Activated T-helper 1 cell treated with Interleukin-2 at 50 U/mL for 16 hours (primary cell): Measurements from ENCODE around the gene CANT1.
"Not testable (repeated sequence)": the region's sequence is repeated elsewhere in the genome, so short reads cannot be mapped to it uniquely, and the experiment has no call there.

Experiments
- DNase-seq: peaks from one replicate; pipeline ENCODE4 v3.0.0-alpha.2; 2020; ENCODE audit warnings: low read depth

Gene CANT1

DNA sequence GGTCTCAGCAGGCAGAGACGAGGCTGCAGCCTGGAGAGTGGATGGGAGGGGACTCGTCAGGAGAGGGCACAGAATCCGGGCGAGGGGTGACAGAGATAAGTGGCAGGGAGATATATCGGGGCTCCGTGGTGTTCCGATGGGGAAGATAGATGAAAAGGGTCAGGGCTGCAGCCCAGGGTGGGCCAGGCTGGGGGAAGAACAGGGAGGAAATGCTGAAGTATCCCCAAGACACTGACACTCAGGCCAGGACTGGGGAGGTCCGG lies 32.0 kb downstream of the CANT1 start:
- DNase-seq = no peak

DNA sequence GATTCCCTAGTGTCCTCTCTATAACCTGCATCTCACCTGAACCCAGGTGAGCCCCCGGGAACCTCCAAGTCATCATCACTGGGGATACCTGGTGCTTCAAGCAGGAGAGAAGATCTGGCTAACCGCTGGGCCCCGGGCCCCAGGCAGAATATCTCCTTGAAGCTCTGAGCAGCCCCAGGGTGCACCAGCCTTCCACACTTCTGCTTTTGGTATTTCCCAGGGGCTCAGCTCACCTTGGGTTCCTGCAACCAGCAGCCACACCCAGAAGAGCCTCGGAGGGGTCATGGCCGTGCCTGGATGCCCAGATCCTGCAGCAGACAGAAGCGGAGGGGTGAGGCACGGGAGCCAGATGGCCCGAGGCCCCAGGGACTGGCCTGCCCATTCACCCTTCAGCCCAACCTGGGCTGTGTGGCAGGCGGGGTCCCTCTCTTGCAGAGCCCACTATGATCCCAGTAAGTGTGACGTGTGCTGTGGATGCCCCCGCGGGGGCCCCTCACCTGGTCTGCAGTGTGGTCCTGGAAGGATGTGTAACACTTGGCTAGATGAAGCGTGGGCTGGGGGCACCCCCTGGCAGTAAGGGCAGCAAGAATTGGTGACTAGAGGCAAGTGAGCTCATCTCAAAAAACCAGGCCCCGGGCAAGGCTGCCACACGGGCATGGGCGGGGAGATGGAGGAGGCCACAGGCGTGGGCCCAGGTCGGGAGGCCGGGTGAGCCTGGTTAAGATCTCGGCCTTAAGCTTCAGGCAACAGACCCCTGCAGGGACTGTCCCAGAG lies 32.5 kb downstream of the CANT1 start:
- DNase-seq = no peak

DNA sequence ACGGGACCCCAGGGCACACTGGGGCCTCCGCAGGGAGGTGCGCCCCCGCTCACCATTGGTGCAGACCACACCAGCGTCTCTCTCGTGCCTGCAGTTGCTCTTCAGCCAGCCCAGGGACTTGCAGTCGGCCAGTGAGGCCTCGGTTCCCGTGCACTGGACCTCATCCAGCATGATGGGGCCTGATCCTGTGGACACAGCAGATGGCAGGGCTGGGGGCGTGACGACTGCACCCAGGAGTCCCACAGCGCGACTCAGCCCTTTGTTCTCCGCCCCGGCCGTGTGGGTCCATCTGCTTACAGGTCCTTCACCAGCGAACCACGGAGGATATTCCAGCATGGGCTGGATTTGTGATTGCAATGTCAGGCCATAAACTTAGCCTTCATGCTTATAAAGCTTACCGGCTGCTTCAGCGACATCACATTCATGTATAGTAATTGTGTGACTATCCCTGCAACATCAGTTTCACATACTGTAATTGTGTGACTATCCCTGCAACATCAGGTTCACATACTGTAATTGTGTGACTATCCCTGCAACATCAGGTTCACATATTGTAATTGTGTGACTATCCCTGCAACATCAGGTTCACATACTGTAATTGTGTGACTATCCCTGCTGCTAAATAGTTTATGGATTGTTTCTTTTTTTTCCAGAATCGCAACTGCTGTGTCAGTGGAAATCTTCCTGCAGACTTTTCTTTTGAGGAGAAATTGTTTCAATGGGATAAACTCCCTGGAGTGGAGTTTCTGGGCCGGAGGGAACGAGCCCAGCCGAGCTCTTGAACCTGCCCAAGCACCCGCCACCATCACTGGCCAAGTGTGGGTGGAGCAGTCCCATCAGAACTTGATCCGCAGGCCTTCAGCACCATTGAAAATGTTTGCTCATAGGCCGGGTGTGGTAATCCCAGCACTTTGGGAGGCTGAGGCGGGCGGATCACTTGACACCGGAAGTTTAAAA lies 34.7 kb downstream of the CANT1 start:
- DNase-seq = no peak

DNA sequence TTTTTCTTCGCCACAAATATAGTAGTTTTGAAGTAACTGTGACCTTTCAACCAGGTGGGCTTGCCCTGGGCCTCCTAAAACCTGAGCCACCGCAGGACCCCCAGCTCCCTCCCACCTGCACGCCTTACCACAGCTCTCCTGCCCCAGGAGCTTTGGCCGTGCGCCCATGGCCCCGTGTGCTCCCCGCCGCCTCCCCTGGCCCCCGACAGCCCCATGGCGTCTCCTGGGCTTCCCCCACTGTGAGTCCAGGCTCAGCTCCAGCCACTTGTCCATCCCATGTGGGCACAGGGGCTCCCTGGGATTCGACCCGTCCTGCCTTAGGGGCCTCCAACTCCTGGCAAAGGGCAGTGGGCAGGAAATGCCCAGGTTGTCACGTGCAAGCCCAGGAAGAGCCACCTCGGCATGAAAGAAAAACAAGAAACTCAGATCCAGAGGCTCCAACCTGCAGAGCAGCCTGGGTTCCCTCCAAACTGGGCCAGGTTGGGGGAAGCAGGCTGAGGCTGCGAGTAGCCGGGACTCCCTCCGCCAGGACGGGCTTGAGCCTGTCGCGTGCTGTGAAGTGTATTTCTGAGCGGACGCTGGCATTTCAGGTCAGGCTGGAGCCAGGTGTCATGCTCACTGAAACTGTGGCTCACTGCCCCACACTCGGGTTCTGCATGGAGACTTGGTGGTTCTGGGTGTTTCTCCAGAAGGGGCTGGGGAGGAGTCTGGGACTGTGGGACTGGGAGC lies 35.6 kb downstream of the CANT1 start:
- no peak for DNase-seq

DNA sequence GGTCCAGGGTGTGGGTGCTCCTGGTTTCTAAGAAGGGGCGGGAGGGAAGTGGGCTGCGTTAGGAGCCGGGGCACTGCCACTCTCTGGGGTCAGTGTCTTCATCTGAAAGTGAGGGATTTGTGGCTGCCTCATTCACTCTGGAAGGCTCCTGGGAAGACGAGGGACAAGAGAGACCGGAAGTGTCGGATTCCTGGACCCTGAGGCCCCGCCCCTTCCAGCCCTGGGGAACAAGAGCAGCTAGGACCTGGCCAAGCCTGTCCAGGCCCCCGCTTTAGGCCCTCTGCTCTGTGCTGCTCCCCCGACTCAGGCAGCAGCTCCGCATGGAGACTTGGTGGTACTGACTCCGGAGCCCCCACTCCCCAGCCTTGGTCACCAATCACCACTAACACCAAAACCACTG lies 36.4 kb downstream of the CANT1 start:
- DNase-seq = no peak

DNA sequence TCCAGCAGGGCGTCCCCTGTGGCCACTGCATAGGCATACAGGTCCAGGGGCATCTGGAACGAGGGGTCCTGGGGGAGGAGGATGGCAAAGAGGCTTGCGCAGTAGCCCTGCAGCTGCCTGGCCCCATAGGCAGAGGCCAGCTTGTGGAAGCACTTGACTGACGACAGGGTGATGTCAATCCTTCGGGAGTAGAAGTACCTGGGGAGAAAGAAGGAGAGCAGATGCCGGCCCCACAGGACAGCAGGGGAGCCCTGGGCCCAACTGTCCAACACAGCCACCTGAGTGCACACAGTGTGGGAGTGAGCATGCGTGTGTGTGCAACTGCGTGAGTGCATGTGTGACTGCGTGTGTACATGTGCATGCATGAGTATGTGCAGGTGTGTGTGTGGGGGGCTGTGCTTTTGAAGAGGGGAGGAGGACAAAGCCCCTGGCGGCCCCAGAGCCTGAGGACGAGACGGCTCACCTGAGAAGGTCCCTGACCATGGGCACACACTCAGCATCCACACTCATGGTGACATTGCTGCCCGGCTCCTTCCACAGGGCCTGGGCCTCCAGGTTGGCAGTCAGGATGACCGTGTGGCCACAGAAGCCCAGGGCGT lies 37.0 kb downstream of the CANT1 start:
- DNase-seq = no peak

DNA sequence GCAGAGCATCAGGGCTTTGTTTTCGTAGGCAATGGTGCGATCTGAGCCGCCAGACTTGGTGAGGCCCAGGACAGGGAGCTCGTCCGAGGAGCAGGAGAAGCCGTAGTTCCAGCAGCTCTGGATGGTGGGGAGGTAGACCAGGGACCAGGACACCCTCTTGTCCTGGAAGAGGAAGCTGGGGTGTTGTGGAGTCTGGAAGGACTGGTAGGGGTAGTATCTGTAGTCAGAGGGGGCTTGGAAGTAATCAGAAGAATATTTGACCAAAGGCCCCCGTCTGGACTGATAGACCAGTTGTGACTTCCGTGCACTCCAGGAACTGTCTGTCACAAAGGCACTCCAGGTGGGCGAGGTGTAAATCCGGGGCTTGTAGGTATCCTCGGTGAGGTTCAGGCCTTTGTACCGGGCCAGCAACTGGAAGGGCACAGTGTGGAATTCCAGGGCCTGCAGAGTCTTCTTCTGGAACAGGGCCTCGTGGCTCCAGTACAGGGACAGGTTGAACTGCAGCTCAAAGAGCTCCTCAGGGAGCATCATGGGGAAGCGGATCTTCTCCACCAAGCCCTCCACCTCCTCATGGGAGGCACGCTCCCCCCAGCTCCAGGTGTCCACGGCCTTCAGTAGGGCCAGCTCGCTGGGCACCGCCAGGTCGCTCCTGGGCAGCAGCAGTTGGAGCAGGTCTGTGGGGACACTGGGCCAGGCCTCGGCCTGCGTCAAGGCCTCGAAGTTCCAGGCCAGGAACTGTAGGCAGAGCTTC lies 37.6 kb downstream of the CANT1 start:
- DNase-seq = no peak

DNA sequence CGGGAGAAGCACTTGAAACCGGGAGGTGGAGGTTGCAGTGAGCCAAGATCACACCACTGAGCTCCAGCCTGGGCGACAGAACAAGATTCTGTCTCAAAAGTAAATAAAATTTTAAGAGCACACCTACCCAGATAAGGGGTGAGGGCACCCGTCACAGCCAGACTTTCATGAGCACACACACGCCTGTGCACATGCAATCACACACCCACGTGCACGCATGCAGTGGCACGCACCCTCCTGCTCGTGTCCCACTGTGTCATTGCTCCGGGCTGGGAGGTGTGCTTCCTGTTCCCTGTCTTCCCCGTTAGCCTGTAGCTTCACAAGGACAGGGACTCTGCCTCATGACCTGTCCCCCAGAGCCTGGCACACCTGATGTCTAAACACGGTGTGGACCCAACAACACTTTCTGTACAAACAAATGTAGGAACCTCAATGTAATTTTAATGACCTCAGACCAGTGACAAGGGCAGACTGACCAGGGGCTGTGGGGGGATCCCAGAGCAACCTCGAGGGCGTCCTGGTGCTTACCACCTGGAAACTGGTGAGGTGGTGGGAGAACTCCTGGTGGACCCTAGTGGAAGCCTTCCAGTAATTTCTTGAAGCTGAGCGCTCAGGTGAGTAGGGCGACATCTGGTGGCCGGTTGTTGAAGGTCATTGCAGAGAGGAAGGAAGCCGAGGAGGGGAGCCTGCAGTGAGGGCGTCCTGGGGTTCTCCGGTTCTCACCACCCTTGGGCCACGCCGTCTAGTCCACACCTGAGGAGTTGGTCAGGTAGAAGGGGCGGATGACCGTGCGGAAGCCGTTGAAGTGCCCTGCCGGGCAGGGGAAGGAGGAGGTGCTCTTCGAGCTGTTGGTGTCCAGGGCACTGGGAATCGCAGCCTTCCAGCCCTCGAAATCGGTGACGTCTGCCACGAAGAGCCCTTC lies 38.5 kb downstream of the CANT1 start:
- DNase-seq = peak; percentile 59

DNA sequence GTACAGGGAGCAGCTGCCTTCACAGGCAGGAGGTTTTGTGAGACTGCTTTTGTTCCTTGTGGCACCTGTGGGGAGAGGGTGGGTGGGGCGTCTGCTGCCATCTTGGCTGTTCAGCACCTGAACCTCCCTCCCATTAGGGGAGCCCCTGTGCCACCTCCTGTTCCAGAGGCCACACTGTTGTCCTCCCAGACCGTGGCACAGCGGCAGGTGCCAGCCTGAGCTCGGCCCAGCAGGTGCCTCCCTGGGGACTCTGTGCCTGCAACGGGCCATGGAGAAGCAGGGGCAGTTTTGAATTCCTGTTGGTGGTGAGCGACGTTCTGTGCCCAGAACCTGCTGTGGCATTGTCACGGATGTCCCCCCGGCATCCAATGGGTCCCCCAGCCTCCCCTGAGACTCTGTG lies 39.7 kb downstream of the CANT1 start:
- no peak for DNase-seq

DNA sequence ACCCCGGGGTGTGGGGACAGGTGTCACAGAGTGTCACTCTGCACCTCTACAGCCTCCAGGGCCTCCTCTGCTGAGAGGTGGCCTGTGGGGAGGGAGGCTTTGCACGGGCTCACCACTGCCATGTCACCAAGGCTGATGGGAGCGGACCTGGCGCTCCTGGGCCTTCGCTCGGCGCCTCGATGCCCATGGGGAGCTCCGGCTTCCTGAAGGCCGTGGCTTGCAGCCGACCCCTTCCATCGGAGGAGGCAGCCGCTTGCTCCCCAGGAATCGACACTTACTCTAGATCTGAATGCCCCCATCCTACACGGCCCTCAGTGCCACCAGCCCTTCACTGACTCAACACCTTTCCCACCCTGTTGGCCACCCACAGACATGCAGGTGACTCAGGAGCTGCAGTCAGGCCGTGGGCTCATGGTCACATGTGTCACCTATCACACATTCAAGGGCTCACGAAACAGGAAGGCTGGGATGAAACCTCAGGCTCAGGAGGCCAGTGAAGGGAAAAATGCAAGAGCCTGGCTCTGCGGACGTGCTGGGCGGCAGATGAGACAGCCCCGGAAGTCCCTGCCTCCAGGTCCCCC lies 41.7 kb downstream of the CANT1 start:
- no peak for DNase-seq

DNA sequence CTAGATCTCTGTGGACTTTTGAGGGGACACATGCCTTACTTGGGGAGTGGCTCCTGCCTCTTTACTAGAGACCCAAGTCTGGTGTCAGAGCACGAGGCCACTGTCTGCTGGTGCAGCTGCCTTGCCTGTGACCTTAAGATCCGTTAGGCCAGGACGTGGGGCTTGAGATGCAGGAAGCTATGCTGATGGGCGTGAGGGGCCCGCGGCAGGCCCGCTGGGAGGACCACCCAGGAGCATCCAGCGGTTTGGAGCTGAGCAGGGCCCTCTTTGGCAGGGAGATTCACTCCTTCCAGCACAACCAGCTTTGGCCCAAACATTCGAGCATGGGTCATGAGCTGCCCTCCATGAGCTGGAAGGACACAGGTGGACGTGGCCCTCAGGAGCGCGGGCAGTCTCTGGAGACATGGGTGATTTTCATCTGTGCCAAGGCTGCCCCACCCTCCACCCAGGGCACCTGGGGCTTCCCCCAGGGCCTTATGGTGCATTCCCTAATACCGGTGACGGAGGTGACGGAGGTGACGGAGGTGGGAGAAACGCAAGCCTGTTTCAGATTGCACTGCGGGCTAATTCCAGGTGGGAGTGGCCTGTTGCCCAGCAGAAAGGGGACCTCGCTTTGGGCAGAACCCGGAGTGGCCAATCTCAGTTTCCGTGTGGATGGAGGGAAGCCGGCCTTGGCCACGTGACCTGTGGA lies 42.5 kb downstream of the CANT1 start:
- DNase-seq = no peak

DNA sequence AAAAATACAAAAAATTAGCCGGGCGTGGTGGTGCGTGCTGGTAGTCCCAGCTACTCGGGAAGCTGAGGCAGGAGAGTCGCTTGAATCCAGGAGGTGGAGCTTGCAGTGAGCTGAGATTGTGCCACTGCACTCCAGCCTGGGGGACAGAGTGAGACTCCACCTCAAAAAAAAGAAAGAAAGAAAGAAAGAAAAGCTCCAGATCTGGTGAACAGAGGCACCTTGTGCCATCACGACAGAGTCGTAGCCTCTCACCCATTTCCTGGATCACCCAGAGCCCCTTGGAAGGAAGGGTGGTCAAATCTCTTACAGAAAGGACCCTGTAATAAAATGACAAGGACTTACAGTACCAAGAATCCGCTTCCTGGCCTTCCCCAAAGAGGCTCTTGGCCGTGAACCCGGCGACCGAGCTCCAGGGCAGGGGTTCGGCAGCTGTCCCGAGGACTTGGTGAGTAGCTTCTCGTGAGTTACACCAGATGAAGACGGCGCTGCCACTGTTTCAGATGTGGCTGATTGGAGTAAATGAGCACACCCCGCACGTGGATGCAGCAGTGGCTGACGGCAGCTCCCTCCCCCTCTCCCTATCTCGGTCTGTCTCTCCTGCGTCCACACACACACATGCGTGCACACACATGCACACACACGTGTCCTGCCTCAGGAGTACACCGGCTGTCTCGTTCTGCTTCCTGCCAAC lies 43.3 kb downstream of the CANT1 start:
- DNase-seq = no peak

DNA sequence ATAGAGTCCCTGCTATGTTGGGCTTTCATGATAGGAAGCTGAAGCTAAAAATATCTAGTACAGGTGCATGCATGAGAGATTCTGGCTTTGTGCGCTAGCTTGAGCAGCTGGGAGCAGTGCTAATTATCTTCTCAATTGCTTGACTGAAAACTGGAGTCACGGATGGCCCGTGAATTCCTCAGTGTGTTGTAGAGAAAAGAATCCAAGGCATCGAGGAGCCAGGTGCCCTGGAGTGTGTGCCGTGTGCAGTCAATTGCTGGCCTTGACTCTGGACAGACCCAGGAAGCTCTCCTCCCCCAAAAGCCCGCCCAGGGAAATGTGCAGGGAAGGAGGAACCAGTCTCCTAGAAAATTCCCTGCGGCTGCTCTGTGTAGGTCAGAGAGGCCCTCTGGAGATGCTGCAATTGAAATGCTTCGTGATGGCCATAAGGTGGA lies 44.1 kb downstream of the CANT1 start:
- no peak for DNase-seq

DNA sequence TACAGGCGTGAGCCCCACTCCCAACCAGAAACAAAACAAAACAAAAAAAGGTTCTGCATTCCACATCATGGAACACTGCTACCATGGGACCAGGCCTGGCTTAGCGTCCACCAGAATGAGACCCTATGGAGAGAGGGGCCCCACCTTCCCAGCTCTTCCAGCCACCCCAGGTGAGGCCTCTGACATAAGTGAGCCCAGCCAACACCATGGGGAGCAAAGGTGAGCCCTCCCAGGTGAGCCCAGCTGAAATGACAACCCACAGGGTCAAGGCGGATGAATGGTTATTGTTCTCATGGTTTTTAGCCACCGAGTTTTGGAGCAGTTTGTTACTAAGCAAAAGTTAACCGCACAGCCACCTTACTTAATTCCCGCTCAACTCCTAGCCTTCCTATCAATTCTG lies 46.2 kb downstream of the CANT1 start:
- no peak for DNase-seq

DNA sequence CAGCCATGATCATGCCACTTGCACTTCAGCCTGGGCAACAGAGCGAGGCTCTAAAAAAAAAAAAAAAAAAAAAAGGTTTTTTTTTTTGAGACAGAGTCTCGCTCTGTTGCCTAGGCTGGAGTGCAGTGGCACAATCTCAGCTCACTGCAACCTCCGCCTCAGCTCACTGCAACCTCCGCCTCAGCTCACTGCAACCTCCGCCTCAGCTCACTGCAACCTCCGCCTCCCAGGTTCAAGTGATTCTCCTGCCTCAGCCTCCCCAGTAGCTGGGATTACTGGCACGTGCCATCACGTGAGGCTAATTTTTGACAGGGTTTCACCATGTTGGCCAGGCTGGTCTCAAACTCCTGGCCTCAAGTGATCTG lies 46.6 kb downstream of the CANT1 start:
- not testable (repeated sequence) for DNase-seq

DNA sequence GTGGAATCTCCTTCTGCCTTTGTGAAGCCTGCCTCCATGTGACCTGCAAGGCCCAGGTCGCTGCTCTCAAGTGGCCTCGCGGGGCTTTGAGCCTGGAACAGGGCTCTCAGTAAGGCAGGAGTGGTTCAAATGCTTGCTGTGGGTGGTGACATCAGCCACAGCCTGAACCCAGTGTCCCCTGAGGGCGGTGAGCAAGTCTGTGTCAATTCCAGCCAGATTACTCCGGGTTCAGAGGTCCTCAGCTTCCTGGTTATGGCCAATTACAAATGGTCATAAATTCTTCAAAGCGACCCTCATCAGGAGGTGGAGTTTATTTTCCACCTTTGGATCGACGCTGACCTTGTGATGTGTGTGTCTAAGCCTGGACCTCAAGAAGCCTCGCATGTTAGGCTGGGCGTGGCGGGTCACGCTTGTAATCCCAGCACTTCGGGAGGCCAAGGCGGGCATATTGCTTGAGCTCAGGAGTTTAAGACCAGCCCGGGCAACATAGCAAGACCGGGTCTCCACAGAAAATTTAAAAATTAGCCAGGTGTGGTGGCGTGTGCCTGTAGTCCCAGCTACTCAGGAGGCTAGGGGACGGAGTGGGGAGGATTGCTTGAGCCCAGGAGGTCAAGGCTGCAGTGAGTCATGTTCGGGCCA lies 47.1 kb downstream of the CANT1 start:
- DNase-seq = no peak

DNA sequence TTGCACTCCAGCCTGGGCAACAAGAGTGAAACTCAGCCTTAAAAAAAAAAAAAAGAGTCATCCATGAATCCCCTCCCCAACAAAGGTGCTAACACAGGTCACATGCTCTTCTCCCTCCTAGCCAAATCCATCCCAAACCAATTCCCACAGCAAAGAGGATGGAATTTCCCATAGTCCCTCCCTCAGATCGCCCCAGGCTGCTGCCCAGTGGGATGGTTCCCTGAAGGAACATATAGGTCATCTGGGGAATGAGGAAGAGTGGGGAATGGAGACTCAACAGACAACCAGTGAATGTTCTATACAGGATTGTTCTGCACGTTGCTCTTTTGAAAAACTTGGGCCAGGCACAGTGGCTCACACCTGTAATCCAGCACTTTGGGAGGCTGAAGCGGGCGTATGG lies 48.0 kb downstream of the CANT1 start:
- DNase-seq = no peak

DNA sequence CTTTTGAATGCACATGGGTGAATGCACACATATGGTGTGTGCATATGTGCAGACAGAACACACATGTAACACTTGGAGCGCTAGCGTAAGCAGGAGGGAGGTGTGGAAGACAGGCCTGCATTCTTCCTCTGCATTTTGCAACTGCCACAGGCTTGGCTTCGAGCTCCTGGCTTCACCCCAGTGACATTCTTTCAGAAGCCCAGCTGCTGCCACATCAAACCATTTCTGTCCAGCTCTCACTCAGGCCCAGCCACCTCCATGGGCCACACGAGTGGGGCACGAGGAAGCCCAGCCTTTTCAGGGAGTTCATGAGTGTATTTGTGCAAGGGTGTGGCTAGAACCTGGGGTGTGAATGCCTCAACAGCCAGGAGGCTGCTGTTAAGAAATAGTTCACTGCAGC lies 48.6 kb downstream of the CANT1 start:
- no peak for DNase-seq

DNA sequence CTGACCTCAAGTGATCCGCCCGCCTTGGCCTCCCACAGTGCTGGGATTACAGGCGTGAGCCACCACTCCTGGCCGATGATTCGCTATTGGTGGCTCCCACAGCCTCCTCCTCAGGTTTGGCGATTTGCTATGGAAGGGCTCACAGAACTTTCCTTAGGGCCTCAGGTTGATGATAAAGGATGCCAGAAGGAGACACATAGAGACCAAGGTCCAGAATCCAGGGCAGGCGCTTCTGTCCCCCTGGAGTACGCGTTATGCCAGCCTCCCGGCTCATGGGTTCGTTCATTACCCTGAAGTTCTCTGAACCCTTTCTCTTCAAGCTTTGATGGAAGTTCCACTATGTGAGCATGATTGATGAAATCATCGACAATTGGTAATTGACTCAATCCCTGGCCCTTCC lies 49.8 kb downstream of the CANT1 start:
- DNase-seq = no peak
